Erythroblast (primary cell): ENCODE results near the gene RBMS1.

Experiments used
- GATA1 ChIP-seq: IDR thresholded peaks from 2 replicates; pipeline ENCODE4 v1.6.1; 2011; ENCODE audit warnings: low read depth, mild to moderate bottlenecking, control low read depth, low read length, moderate library complexity
- POLR2A ChIP-seq: IDR thresholded peaks from 2 replicates; pipeline ENCODE4 v1.6.1; 2011; ENCODE audit warnings: mild to moderate bottlenecking, low read length

DNA sequence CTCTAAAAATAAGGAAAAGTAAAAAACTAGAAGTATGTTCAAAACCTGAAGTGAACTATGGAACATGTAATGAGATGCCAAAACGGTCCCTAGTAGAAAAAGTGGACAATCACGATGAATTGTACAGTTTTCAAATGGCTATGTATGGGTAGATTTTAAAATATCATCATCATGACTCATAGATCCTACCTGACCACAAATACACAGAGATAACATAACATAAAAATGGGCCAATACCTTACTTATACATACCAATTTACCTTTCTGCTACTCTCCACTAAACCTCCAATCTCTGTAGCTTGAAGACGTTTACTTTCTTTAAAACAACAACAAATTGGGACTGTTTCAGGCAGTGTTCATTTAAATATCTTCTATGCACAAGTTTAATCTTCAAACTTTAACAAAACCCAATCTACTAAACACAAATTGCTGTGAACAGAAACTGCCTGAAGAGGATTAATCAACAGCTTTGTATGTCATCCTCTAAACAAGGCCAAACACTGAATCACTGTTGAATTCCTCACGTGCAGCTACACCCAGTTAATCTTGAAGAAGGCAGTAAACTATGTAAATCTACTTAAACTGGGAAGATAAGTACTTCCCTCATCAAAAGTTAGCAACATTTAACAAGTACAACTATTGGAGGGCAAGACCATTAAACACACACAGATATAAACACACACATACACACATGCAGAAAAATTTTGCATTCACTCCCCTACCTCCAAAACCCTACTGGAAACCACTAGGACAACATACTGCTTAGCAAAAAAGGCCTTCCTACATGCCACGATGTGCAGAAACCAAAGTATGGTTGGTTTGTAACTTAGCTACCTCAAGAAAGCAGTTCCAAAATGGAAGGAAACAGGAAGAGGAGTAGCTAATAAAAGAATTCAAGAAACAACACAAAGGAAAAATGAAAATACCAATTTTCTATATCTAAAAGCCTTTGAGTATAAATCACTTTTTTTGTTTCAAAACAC is 90.3 kb downstream of the RBMS1 start:
- no peak for TF ChIP-seq POLR2A
- no peak for TF ChIP-seq GATA1
